Stomach (tissue), 9 donors: ENCODE data around the gene CYP27C1. TPM values are rescaled to one million over a fixed set of nuclear protein-coding genes. Genes with fewer than 3 reads are reported as not detected.
"Not testable (repeated sequence)": the region's sequence is repeated elsewhere in the genome, so short reads cannot be mapped to it uniquely, and the experiment has no call there.

Experiments used
- DNase-seq, 2 donors: peaks; one replicate each; pipeline versions ENCODE4 v3.0.0 to v3.0.0-alpha.2; 2013 to 2019
- H3K27ac ChIP-seq, 5 donors: fragments of 200-600 bp in 4 of 5; sonication (generic) in 4 of 5; one replicate each; pipeline ENCODE4 v1.5.1; 2013 to 2019; ENCODE audit warnings: mild to moderate bottlenecking in 1 of 5, moderate library complexity in 1 of 5
- H3K27me3 ChIP-seq, 3 donors: fragments of 200-600 bp; sonication (generic); one replicate each; pipeline ENCODE4 v1.5.1; 2017 to 2019; ENCODE audit warnings: mixed run types in 1 of 3
- H3K36me3 ChIP-seq, 4 donors: fragments of 200-600 bp; sonication (generic); 1 replicate in 3 of 4; 2 replicates in 1 of 4; pipeline ENCODE4 v1.5.1; 2016 to 2019
- H3K4me1 ChIP-seq, 4 donors: fragments of 200-600 bp; sonication (generic); one replicate each; pipeline ENCODE4 v1.5.1; 2016 to 2019
- H3K4me3 ChIP-seq, 4 donors: fragments of 200-600 bp; sonication (generic) in 3 of 4; one replicate each; pipeline ENCODE4 v1.5.1; 2016 to 2019; ENCODE audit warnings: mild to moderate bottlenecking in 1 of 4
- H3K9me3 ChIP-seq, 4 donors: fragments of 200-600 bp; sonication (generic); one replicate each; pipeline ENCODE4 v1.5.1; 2016 to 2019
- CTCF ChIP-seq, 7 experiments: fragments of 450-650 bp in 4 of 7; fragments of 200-600 bp in 3 of 7; sonication (generic) in 3 of 7; IDR thresholded peaks; one replicate each; pipeline ENCODE4 v1.5.1; 2016 to 2019; ENCODE audit warnings: antibody characterized with exemption in 7 of 7, control low read depth in 2 of 7, mild to moderate bottlenecking in 1 of 7
- EP300 ChIP-seq: sonication (generic); formaldehyde crosslinking; IDR thresholded peaks from one replicate; pipeline ENCODE4 v1.6.1; 2017; ENCODE audit warnings: antibody characterized with exemption
- POLR2A ChIP-seq, 4 donors: fragments of 450-650 bp; IDR thresholded peaks; one replicate each; pipeline ENCODE4 v1.6.1; 2016; ENCODE audit warnings: antibody characterized with exemption in 4 of 4, control low read depth in 2 of 4, mild to moderate bottlenecking in 1 of 4, moderate library complexity in 1 of 4
- POLR2AphosphoS5 ChIP-seq, 3 donors: sonication (generic); formaldehyde crosslinking; IDR thresholded peaks; one replicate each; pipeline ENCODE4 v1.6.1; 2016; ENCODE audit warnings: antibody characterized with exemption in 3 of 3
- WGBS, 5 donors: extraction: QIAGEN DNeasy Blood & Tissue Kit in 3 of 5; methylation state at CpG; one replicate each; pipeline versions ENCODE4 v1.1.5 to v1.1.7; 2013 to 2018; 5-methylcytosine and 5-hydroxymethylcytosine counted together
- intact Hi-C: fragments of 100-400 bp; cut with DNase I; formaldehyde crosslinking; loops from one replicate; pipeline ENCODE4 v1.15.1; 2023; ENCODE audit warnings: low total_unique reads
- polyA plus RNA-seq, 3 donors: library from polyadenylated mRNA; stranded (reverse); fragments of 200-250 nt; gene quantifications; one replicate each; pipeline ENCODE4 v1.2.3, GENCODE V29; 2013
- total RNA-seq, 5 donors: library from RNA; depleted of rRNA; stranded (reverse); fragments of >200 nt; gene quantifications; one replicate each; pipeline versions ENCODE4 v1.1.0 to v1.2.3, GENCODE V29; 2014 to 2016
- donor health status: healthy with polysubstance abuse.
- donor health status: Bipolar disorder and iron deficiency.
- donor health status: healthy.

CYP27C1 gene
- total and polyA plus RNA-seq, 8 donors = 0.25 to 3.5 (median 0.40) TPM; not detected in 4

- Histone ChIP-seq H3K27me3 (no peaks in the 10 kb centered on the region), H3K36me3 (no peaks in the 10 kb centered on the region), H3K4me3 (no peak overlapping the region), H3K4me1 (no peaks in the 10 kb centered on the region), H3K9me3 (peaks cover 0 to 20% (median 6%) of the 10 kb centered on the region in 4 donors), H3K27ac (no peak overlapping the region)
- TF ChIP-seq CTCF (IDR thresholded peaks at IDR 0.05) = no peak
- no peak for TF ChIP-seq POLR2AphosphoS5 (IDR thresholded peaks at IDR 0.05)
- TF ChIP-seq POLR2A (IDR thresholded peaks at IDR 0.05) = no peak
- no peak for TF ChIP-seq EP300
- no peak for DNase-seq
- whole genome bisulfite sequencing, 5 donors = 96 to 100% (median 99%) methylated on average over 1 of the region's 1 CpG
- intact Hi-C loops = no loop called here
Measured at GRCh38 chr2:127239395-127239794, 19.3 kb upstream of the CYP27C1 start.

GRCh38 chr2:127237768-127238167, 17.7 kb upstream of the CYP27C1 start:
- H3K4me1 ChIP-seq, H3K4me3 ChIP-seq, H3K27me3 ChIP-seq, intact Hi-C loops, H3K36me3 ChIP-seq, DNase-seq, H3K27ac ChIP-seq: not testable (repeated sequence)
- peaks cover 0 to 20% (median 6%) of the 10 kb centered on the region in 4 donors for H3K9me3 ChIP-seq
- 57 to 72% (median 62%) methylated on average over 2 of the region's 2 CpGs for WGBS, 5 donors

GRCh38 chr2:127235082-127235702, 15.1 kb upstream of the CYP27C1 start:
- H3K36me3 ChIP-seq = no peaks in the 10 kb centered on the region
- intact Hi-C loops = no loop called here
- no peaks in the 10 kb centered on the region for H3K27me3 ChIP-seq
- no peak overlapping the region for H3K4me3 ChIP-seq
- H3K9me3 ChIP-seq = peaks cover 0 to 13% (median 6%) of the 10 kb centered on the region in 4 donors
- no peaks in the 10 kb centered on the region for H3K4me1 ChIP-seq
- no peak for TF ChIP-seq CTCF (IDR thresholded peaks at IDR 0.05)
- TF ChIP-seq POLR2A (IDR thresholded peaks at IDR 0.05) = no peak
- TF ChIP-seq EP300 = no peak
- no peak for TF ChIP-seq POLR2AphosphoS5 (IDR thresholded peaks at IDR 0.05)
- no peak for DNase-seq
- 87 to 90% (median 89%) methylated on average over 6 of the region's 6 CpGs for WGBS, 5 donors
- no peak overlapping the region for H3K27ac ChIP-seq

- Histone ChIP-seq H3K4me3 (no peak overlapping the region), H3K4me1 (no peaks in the 10 kb centered on the region), H3K9me3 (peaks cover 0 to 12% (median 5%) of the 10 kb centered on the region in 4 donors), H3K27me3 (no peaks in the 10 kb centered on the region), H3K27ac (no peak overlapping the region), H3K36me3 (no peaks in the 10 kb centered on the region)
- TF ChIP-seq POLR2AphosphoS5 (IDR thresholded peaks at IDR 0.05) (no peak), CTCF (IDR thresholded peaks at IDR 0.05) (no peak), EP300 (no peak), POLR2A (IDR thresholded peaks at IDR 0.05) (no peak)
- 89 to 96% (median 93%) methylated on average over 8 of the region's 8 CpGs for WGBS, 5 donors
- no peak for DNase-seq
- intact Hi-C loops = no loop called here
Measured at GRCh38 chr2:127233710-127234109, 13.6 kb upstream of the CYP27C1 start.

- H3K4me3 ChIP-seq = no peak overlapping the region
- H3K9me3 ChIP-seq = peaks cover 0 to 7% (median 5%) of the 10 kb centered on the region in 4 donors
- H3K36me3 ChIP-seq = no peaks in the 10 kb centered on the region
- peak in 1 of 2 donors; percentile 46 for DNase-seq
- H3K4me1 ChIP-seq = peaks cover 3 to 11% (median 6%) of the 10 kb centered on the region in 4 donors
- WGBS, 5 donors = 70 to 72% (median 71%) methylated on average over 6 of the region's 6 CpGs
- H3K27ac ChIP-seq = no peak overlapping the region
- intact Hi-C loops = no loop called here
- TF ChIP-seq EP300 (no peak), POLR2A (IDR thresholded peaks at IDR 0.05) (no peak), CTCF (IDR thresholded peaks at IDR 0.05) (no peak), POLR2AphosphoS5 (IDR thresholded peaks at IDR 0.05) (no peak)
- no peaks in the 10 kb centered on the region for H3K27me3 ChIP-seq
Measured at GRCh38 chr2:127231130-127231865, 11.2 kb upstream of the CYP27C1 start.
